ENCODE measurements around the gene MMP24OS.
A peak's percentile ranks its signal among the peaks of the same experiment; 100 is the strongest.

Gene MMP24OS

DNA sequence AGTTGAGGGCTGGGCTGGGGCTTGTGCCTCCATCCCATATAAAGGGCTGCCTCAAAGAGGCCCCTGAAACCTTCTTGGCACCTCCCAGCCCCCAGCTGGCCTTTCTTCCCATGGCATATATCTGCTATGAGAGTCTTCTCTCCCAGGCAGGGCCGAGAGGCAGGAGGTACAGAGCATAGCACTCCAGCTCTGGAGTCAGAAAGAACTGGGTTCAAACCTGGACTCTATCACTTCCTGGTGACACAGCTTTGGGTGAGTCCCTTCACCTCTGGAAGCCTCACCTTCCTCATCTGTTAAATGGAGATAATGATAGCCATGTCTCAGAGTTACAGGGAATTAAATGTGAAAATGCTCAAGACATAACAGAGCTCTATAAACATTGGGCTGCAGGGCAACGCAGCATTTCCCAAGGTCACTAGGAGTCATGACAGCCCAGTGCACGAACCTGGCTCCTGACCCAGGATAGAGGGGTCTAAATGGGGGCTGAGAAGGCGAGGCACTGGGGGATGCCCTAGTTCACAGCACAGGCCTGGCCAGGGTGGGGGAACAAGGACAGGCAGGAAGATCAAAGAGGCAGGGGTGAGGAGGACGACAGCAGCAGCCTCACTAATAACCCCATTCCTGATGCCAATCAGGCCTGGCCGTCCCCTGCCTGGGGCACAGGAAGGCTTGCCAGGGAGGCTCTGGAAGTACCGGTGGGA lies 12.4 kb upstream of the MMP24OS start:
- no peak for DNase-seq

DNA sequence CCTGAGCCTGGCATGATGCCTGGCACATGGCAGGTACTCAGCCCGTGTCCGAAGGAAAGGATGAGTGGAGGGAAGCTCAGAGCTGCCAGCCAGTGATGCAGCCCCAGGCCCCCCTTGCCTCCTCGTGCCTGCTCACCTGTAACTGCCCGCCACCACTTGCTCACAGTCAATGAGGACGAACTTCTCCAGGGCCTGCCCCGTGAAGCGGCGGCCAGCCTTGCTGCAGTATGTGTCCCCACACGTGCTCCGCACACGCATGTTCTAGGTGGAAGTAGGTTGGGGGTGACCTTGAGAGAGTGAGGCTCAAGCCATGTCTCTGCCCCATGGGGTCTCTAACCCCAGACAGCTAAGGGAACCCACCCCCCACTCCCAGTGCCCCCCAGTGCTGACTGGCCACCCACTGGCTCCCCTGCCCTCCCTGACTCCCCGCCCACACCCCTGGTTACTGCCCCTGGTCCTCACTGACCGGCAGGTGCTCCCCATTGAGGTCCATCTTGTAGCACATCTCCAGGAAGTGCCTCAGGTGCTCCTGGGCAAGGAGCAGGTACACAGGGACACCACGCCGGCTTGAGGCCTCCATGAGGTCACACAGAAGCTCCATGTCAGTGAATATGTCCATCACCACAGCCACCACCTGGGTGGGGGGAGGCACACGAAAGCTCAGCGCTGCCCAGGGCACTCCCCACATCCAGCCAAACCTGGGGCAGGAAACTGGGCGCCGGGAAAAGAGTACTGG lies 10.6 kb upstream of the MMP24OS start:
- DNase-seq, result no peak

DNA sequence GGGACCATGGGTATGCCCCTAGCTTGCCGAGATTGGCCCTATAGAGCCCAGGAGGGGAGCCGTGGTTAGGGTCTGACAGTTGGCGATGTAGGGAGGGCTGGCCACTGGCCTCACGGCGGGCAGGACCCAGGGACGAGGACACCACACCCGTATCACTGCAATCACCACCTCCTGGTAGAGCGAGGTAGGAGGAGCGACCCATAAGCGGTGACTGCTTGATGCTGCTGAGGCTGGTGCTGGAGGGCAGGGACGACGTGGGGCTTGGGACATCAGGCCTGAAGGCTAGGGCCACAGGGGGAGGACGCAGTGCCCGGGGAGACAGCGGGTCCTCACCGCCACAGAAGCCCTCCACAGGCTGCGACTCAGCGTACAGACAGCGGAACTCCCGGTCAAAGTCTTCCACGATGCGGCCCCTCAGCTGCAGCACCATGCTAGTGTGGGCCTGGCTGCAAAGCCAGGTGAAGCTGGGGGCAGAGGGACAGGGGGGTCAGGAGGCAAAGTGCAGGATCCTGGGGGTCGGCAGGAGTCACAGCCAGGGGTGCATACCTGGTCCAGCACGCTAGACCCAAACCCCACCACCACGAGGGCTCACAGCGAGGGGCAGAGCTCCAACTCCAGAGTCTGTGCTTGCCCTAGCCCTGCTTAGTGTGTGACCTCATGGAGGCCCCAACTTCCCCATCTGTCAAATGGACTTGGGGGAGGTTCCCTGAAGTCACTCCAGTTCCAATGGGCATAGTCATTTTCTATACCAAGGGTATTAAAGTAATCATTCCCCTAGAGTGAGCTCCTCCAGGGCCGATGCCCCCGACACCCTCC lies 9.8 kb upstream of the MMP24OS start:
- DNase-seq, result no peak

DNA sequence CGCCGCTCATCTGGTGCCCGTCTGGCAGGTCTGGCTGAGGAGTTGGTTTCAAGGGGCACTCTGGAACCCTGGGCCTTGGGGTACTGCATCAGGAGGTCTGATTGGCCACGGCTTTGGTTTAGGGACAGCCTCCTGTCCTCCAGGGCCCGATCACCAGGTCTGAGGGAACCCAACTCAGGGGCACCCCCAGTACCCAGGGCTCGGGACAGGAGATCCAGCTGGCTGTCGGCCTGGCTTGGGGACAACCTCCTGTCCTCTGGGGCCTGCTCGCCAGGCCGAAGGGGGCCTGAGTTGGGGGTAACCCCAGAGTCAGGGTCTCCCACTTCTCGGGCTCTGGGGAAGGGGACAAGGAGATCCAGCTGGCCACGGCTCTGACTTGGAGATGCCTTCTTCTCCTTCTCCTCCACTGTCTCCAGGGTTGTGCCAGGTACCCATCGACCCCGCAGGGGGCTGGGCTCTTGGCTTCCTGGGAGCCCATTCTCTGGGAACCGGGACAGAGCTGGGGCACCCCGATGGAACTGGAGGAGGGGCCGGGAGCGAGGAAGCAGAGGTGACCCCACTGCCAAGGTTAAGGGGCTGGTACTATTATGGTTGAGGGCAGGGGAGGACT lies 9.1 kb upstream of the MMP24OS start:
- no peak for DNase-seq

DNA sequence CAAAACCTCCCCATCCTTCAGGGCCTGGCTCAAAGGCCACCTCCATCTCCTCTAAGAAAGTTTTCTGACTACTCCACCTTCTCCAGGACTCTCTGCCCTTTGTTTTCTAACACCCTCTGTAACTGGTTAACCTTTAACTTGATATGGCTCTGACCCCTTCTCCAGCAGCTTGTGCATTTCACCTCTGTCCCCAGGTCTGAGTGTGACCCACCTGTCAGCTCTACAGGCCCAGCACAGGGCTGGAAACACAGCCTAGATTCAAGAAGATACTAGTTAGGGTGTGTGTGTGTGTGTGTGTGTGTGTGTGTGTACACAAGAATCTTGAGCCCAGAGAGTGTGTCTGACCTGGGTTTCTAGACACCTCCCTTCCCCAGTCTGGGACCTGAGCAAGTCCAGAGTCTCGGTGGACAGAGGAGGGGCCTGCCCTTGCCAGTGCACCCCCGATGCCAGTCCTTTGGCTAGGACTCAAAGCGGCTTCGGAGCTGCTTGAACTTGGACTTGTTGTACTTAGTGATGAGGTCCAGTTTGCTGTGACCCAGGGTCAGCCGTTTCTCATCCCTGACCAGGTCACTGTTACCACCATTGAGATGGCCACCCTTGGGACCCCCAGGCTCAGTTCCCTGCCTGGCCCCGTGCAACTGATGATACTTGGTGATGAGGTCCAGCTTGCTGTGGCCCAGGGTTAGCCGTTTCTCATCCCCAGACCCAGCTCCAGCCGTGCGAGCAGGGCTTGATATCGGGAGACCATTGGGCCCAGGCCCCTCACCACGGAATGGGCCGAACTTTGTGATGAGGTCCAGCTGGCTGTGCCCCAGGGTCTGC lies 8.4 kb upstream of the MMP24OS start:
- DNase-seq, result no peak

DNA sequence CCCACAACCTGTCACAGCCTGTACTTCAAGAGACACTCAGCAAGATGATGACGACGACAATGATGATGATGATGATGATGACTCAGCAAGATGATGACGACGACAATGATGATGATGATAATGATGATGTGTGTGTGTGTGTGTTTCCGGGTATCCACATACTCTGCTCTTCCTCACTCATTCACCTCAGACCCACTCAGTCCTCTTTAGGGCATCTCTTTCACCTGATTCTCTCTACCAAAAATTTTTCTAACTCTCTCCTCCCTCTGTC lies 7.8 kb upstream of the MMP24OS start:
- DNase-seq, result no peak

DNA sequence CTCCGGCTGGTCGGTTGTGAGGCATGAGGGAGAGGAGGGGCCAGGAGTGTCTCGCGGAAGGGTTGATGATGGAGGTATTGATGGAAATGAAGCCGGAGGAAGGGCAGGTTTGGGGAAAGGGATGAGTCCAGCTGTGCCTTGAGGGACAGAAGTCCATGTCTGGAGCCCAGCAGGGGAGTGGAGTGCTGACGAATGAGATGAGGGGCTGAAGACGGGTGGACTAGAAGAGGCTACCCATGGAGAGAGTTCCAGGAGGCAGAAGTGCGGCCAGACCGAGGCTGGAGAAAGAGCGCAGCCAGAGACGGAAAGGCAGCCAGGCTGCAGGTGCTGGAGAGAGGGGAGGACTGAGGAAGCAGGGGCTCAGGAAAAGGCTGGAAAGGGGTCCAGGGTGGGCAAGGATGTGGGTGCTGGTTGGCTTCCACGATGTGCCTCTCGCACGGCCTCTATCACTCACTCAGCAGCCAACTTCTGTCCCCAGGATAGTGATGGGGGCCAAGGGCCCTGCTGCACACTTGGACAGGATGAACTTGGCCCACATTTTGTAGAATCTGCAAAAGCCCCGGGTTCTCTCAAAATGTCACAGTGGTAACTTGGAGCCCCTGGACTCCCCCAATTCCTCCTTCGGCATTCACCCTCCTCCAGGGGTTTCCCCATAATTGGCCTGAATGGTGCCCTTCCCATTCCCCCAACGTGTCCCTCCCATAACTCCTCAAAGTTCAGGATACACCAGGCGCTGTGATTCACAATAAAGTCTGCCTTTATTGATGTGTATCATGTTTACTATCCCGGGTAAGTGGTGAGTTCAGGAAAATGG lies 7.3 kb upstream of the MMP24OS start:
- no peak for DNase-seq

DNA sequence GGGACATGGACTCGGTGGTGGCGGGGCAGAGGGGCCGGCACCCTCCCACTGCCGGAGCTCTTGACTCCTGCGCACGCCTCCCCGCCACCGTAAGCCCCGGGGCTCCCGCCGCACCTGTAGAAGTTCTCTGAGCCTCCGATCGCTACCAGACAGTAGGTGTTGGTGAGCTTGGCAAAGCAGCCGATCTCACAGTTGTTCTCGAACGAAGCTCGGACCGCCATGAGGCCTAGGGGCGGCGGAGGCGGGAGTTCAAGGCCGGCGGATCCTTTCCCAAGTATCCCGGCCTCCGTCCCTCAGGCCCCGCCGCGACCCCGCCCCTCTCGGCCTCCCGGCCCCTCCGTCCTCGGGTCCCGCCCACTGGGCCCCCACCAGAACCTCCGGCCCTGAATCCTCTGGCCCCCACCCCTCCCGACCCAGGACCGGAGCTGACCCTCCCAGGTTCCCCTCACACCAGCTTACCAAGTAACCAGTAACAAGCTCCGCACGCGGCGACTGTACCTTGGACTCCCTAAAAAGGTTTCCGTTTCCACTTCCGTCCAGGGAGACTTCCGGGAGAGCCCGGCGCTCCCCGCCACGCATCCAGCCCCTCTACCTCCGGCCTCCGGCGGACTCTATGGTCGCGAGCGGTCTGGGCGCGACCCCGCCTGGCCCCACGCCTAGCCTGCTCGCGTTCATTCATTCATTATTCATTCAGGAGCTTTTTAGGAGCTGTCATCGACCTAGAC lies 6.5 kb upstream of the MMP24OS start, which contains the start of gene EIF6:
TSS of gene EIF6 (minus strand) at position 506 of the 725 bp plus-strand sequence. CDS start at position 221, 285 bp downstream.
- peak; percentile 96 for DNase-seq

DNA sequence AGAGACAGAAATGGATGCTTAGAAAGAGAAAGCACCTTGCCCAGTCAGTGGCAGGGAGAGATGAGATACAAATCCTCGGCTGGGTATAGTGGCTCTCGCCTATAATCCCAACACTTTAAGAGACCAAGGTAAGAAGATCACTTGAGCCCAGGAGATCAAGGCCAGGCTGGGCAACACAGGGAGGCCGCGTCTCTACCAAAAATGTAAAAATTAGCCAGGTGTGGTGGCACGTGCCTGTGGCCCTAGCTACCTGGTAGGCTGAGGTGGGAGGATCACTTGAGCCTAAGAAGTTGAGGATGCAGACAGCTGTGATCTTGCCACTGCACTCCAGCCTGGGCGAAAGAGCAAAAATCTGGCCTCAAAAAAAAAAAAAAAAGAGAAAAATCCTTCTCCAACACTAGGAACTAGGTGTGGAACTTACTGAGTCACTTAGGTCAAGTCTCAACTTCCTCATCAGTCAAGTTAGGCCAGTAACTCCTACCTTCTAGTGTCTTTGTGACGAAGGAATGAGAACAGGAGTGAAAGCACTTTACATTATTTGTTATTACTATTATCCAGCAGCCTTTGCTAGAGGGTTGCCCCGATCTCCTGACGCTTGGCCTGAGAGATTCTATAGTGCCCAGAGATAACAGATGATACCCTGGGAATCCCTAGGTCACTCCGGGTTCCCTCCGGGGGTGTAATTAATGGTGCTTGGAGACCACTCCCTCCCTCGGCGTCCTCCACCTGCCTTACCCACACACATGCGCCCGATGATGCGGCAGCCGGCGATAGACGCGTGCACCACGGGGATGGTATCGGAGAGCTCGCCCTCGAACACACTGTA lies 5.7 kb upstream of the MMP24OS start:
- DNase-seq, result no peak

DNA sequence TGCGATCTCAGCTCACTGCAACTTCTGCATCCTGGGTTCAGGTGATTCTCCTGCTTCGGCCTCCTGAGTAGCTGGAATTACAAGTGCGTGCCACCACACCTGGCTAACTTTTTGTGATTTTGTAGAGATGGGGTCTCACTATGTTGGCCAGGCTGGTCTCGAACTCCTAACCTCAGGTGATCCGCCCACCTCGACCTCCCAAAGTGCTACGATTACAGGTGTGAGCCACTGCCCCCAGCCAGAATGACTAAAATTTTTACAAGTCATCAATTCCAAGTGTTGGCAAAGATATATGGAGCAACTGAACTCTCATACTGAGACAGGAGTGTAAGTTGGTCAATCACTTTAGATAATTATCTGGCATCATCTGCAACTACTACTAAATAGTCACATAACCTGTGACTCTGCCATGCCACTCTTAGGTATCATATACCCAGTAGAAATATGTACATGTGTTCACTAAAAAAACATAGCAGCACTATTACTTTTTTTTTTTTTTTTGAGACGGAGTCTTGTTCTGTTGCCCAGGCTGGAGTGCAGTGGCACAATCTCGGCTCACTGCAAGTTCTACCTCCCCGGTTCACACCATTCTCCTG lies 3.7 kb upstream of the MMP24OS start:
- DNase-seq, result no peak

DNA sequence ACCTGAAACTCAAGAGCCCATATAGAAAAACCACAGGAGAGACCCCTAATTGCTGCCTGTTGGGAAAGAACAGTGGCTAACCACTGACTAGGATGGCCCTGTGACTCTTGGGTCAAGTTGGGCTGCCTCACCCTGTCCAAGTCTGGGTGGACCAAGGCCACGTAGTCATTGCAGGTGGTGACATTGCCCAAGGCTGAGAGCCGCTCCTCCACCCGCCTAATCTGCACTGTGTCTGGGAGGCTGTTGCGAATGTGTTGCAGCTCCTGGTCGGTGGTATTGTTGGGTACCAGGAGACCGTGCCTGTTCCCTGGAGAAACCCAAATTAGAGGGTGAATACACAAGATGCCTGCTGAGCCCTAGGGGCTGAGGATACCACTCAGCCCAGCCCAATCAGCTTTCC lies 2.6 kb upstream of the MMP24OS start:
- DNase-seq, result no peak

DNA sequence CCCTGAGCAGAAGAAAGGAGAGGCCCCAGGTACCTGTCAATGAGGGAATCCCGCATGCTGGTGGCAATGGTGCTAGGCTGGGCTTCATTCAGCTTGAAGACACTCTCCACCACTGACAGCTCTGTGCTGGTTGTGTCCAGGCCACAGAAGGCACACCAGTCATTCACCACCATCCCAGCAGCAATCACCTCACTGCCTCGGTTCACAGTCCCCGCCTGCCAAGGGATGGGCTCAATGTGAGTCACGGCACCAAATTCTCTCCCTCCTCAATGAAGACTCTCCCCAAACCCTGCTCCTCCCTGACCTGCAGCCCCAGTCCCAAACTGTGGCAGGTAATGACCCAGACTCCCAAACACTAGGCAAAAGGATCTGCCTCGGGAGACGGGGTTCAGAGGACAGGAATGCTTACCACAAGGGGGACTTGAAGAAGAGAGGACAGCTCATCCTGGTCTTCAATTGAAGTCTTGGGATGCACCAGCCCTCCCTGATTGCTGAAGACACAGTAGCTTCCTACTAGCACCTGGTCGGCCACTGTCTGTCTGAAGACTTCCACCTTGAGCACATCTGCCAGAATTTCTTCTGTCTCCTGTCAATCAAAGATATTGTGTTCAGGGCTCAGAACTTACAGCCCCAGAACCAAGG lies 1.7 kb upstream of the MMP24OS start:
- no peak for DNase-seq

DNA sequence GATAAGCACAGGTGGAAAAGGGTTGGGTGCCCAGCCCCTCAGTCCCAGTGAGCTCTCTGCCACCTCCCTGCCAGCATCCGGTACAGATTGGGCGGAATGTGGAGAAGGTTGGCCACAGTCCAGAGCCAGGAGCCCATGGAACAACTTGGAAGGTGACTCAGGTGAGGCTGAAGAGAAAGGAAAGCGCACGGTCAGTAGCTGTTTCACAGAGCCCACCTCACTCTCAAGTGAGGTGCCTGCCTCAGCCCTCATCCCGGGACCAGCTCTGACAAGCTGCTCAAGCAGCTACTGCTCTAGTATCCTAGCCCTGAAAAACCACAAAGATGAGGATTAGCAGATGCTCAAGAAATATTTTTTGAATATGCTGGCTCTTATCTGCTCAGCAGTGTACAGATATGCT lies 1.1 kb upstream of the MMP24OS start:
- no peak for DNase-seq

DNA sequence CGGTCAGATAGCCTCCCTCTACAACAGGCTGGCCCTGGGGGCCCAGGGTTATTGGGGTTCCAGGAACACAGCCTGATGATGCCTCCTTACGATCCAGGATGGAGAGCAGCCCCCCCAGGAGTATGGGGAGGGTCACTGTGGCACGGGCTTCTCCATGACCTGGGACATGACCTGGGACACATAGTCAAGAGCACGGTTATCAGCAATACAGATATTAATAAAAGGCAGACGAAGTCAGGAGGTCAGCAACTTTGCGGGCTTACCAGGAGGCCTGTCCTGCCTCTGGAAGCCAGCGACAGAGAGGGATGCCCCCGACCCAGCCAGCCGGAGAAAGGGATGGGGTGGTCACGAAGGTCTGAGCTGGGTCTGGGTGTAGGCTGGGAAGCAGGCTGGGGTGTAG lies 795 bp downstream of the MMP24OS start:
- no peak for DNase-seq

DNA sequence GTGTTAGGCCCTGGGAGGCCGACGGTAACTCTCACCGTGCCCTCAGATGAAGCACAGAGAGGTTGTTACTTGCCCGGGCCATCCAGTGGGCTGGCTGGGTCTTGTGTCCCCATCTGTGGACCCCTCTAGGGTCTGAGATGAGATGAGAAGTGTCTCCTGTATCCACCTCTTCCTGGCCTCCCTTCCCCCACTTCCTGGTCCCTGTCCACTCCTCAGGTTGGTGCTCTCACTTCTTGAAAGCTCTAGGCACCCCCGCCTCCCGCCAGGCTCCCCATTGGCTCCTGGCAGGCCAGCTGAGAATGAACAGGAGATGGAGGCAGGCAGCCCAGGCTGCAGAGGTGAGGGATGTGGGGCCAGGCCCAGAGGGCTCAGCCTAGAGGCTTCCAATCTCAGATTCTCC lies 1.5 kb downstream of the MMP24OS start:
- DNase-seq, result no peak

DNA sequence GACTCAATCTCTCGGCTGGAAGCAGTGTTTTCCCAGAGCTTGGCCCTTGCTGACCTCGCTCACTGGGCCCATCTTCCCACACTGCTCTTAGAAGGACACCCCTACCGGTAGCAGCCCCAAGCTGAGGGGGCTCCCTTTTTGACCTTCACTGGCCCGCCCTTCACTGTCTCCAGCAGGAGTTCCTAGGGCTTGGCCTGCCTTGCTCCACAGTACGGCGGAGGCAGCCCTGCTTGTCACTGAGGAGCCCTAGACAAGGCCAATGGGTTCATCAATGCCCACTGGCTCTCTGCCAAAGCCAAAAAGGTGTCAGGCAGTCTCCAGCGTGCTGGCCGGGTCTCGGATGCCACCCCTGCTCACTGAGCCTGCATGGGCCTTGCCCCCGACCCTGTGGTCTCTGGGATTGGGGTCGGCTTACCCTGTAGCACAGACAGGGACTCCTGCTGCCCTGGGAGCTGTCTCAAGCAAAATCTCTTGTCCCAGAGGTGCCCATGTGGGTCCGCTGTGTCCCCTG lies 2.1 kb downstream of the MMP24OS start:
- DNase-seq, result no peak

DNA sequence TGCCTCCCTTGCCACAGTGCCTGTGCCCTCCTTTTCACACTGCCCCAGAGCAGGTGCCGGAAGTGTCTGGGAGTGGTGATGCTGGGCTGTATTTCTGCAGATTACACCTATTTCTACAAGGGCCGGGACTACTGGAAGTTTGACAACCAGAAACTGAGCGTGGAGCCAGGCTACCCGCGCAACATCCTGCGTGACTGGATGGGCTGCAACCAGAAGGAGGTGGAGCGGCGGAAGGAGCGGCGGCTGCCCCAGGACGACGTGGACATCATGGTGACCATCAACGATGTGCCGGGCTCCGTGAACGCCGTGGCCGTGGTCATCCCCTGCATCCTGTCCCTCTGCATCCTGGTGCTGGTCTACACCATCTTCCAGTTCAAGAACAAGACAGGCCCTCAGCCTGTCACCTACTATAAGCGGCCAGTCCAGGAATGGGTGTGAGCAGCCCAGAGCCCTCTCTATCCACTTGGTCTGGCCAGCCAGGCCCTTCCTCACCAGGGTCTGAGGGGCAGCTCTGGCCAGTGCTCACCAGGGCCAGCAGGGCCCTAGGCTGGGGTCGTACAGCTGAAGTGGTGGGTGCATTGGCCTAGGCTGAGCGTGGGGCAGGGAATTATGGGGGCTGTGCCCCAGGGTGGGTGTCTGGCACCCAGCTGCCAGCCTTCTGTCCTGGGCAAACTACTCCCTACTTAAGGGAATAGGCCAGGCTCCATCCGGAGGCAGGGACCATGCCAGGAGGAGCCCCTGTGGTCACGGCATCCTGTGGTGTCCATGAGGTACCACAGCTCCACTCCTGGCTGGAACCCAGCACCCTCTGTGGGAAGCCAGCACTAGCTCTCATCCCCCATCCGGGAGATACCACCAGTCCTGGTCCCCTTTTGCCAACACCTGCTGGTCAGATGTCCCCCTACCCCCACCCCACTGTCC lies 3.5 kb downstream of the MMP24OS start:
- DNase-seq, result no peak
